Limb (tissue), 2 donors: Measurements from ENCODE around the gene TEX48.

Experiments
- DNase-seq, 2 donors: peaks; one replicate each; pipeline ENCODE4 v3.0.0-alpha.2; 2016; ENCODE audit errors: extremely low spot score in 2 of 2

The TEX48 gene

GRCh38 chr9:114694146-114694545, 12.2 kb upstream of the TEX48 start:
- no peak for DNase-seq

- no peak for DNase-seq
Observed at GRCh38 chr9:114693248-114693855, 11.4 kb upstream of the TEX48 start.

GRCh38 chr9:114691956-114692295, 9.9 kb upstream of the TEX48 start:
- DNase-seq, result no peak

- DNase-seq, result no peak
Observed at GRCh38 chr9:114691046-114691955, 9.3 kb upstream of the TEX48 start.

- no peak for DNase-seq
Observed at GRCh38 chr9:114690308-114690707, 8.3 kb upstream of the TEX48 start.

GRCh38 chr9:114689813-114690212, 7.8 kb upstream of the TEX48 start:
- DNase-seq, result no peak

- no peak for DNase-seq
Observed at GRCh38 chr9:114688909-114689610, 7.1 kb upstream of the TEX48 start.

- no peak for DNase-seq
Observed at GRCh38 chr9:114688379-114688778, 6.4 kb upstream of the TEX48 start.

GRCh38 chr9:114687034-114687433, 5.0 kb upstream of the TEX48 start:
- DNase-seq, result no peak

GRCh38 chr9:114685951-114686350, 4.0 kb upstream of the TEX48 start:
- DNase-seq, result no peak

GRCh38 chr9:114684036-114684435, 2.0 kb upstream of the TEX48 start:
- DNase-seq, result no peak

GRCh38 chr9:114682846-114683245, 854 bp upstream of the TEX48 start:
- DNase-seq, result no peak

GRCh38 chr9:114680259-114681001, 1.6 kb downstream of the TEX48 start:
- DNase-seq, result no peak

- DNase-seq, result no peak
Observed at GRCh38 chr9:114678795-114679194, 3.2 kb downstream of the TEX48 start.

- DNase-seq, result no peak
Observed at GRCh38 chr9:114678130-114678529, 3.9 kb downstream of the TEX48 start.

GRCh38 chr9:114677418-114677817, 4.6 kb downstream of the TEX48 start:
- peak; percentile 54 to 61 for DNase-seq

GRCh38 chr9:114676901-114677300, 5.1 kb downstream of the TEX48 start:
- no peak for DNase-seq

GRCh38 chr9:114674798-114675540, 7.0 kb downstream of the TEX48 start:
- DNase-seq, result no peak

GRCh38 chr9:114674076-114674797, 7.8 kb downstream of the TEX48 start:
- no peak for DNase-seq

- no peak for DNase-seq
Observed at GRCh38 chr9:114671605-114672004, 10.4 kb downstream of the TEX48 start.
